ENCODE data around the gene STXBP6. TPM values are rescaled to one million over a fixed set of nuclear protein-coding genes. Genes with fewer than 3 reads are reported as not detected.
"Not testable (repeated sequence)": the region's sequence is repeated elsewhere in the genome, so short reads cannot be mapped to it uniquely, and the experiment has no call there.

Gene STXBP6
- polyA plus RNA-seq, 1 donor (not counting 4 experiments of a cell fraction or from before 2014, with no cell fraction given): 1.4 TPM

GRCh38 chr14:24837280-24838046, 212.5 kb downstream of the STXBP6 start:
- no peak overlapping the region for H2AFZ ChIP-seq (ENCODE audit: control insufficient read depth, low read length)
- FAIRE-seq (no peak), DNase-seq (ENCODE audit: low read depth, low spot score) (no peak)
- no peaks in the 10 kb centered on the region for H3K27me3 ChIP-seq (ENCODE audit: control insufficient read depth, extremely low read depth, insufficient read depth, low read length)
- no peaks in the 10 kb centered on the region for H3K9me3 ChIP-seq (ENCODE audit: control insufficient read depth, low read depth, low read length)
- H3K9ac ChIP-seq (ENCODE audit: control insufficient read depth, extremely low read depth, insufficient read depth, low read length): no peak overlapping the region
- no peaks in the 10 kb centered on the region for H4K20me1 ChIP-seq (ENCODE audit: control insufficient read depth, extremely low read depth, insufficient read depth, low read length)
- no peak overlapping the region for H3K4me3 ChIP-seq (ENCODE audit: control insufficient read depth in 2 of 3, extremely low read depth in 1 of 3, insufficient read depth in 2 of 3, low read depth in 1 of 3, low read length in 3 of 3)
- no peaks in the 10 kb centered on the region for H3K9me1 ChIP-seq (ENCODE audit: control insufficient read depth, extremely low read depth, insufficient read depth, low read length)
- no peaks in the 10 kb centered on the region for H3K4me1 ChIP-seq (ENCODE audit: control insufficient read depth, extremely low read depth, insufficient read depth, low read length)
- H3K4me2 ChIP-seq (ENCODE audit: control insufficient read depth, extremely low read depth, insufficient read depth, low read depth, low read length): no peak overlapping the region
- no peaks in the 10 kb centered on the region for H3K79me2 ChIP-seq (ENCODE audit: control insufficient read depth, insufficient read depth, low read length)
- H3K27ac ChIP-seq (ENCODE audit: control insufficient read depth, insufficient read depth, low read length): no peak overlapping the region
- dilution Hi-C loops (cut with MboI; ENCODE audit: extremely low pct_ligation_motif_present, low sequenced_read_pairs): no loop called here
- TF ChIP-seq CTCF (optimal IDR thresholded peaks at IDR 0.05 in 1 of 3, IDR thresholded peaks at IDR 0.05 in 1 of 3, conservative IDR thresholded peaks at IDR 0.05 in 1 of 3; ENCODE audit: extremely low read depth in 1 of 3, insufficient read depth in 2 of 3, low read length in 3 of 3): no peak
- TF ChIP-seq EZH2 (IDR thresholded peaks at IDR 0.05; ENCODE audit: low read length): no peak
- no peaks in the 10 kb centered on the region for H3K36me3 ChIP-seq (ENCODE audit: control insufficient read depth in 2 of 2, extremely low read depth in 1 of 2, insufficient read depth in 2 of 2, low read length in 2 of 2)

- H3K4me2 ChIP-seq (ENCODE audit: control insufficient read depth, extremely low read depth, insufficient read depth, low read depth, low read length); H3K79me2 ChIP-seq (ENCODE audit: control insufficient read depth, insufficient read depth, low read length); DNase-seq (ENCODE audit: low read depth, low spot score); H2AFZ ChIP-seq (ENCODE audit: control insufficient read depth, low read length); FAIRE-seq; H4K20me1 ChIP-seq (ENCODE audit: control insufficient read depth, extremely low read depth, insufficient read depth, low read length); H3K4me1 ChIP-seq (ENCODE audit: control insufficient read depth, extremely low read depth, insufficient read depth, low read length); H3K9me3 ChIP-seq (ENCODE audit: control insufficient read depth, low read depth, low read length); H3K27me3 ChIP-seq (ENCODE audit: control insufficient read depth, extremely low read depth, insufficient read depth, low read length); H3K36me3 ChIP-seq (ENCODE audit: control insufficient read depth in 2 of 2, extremely low read depth in 1 of 2, insufficient read depth in 2 of 2, low read length in 2 of 2); H3K27ac ChIP-seq (ENCODE audit: control insufficient read depth, insufficient read depth, low read length); H3K9me1 ChIP-seq (ENCODE audit: control insufficient read depth, extremely low read depth, insufficient read depth, low read length); H3K9ac ChIP-seq (ENCODE audit: control insufficient read depth, extremely low read depth, insufficient read depth, low read length); H3K4me3 ChIP-seq (ENCODE audit: control insufficient read depth in 2 of 3, extremely low read depth in 1 of 3, insufficient read depth in 2 of 3, low read depth in 1 of 3, low read length in 3 of 3); dilution Hi-C loops (cut with MboI; ENCODE audit: extremely low pct_ligation_motif_present, low sequenced_read_pairs): not testable (repeated sequence)
These were observed 213.6 kb downstream of the STXBP6 start for GRCh38 chr14:24836324-24836723.

GRCh38 chr14:24834956-24835355, 215.0 kb downstream of the STXBP6 start:
- H4K20me1 ChIP-seq (ENCODE audit: control insufficient read depth, extremely low read depth, insufficient read depth, low read length): no peaks in the 10 kb centered on the region
- H3K4me1 ChIP-seq (ENCODE audit: control insufficient read depth, extremely low read depth, insufficient read depth, low read length): no peaks in the 10 kb centered on the region
- DNase-seq (ENCODE audit: low read depth, low spot score): no peak
- H3K9me3 ChIP-seq (ENCODE audit: control insufficient read depth, low read depth, low read length): no peaks in the 10 kb centered on the region
- H3K27me3 ChIP-seq (ENCODE audit: control insufficient read depth, extremely low read depth, insufficient read depth, low read length): no peaks in the 10 kb centered on the region
- H3K9me1 ChIP-seq (ENCODE audit: control insufficient read depth, extremely low read depth, insufficient read depth, low read length): no peaks in the 10 kb centered on the region
- H3K79me2 ChIP-seq (ENCODE audit: control insufficient read depth, insufficient read depth, low read length): no peaks in the 10 kb centered on the region
- no peaks in the 10 kb centered on the region for H3K36me3 ChIP-seq (ENCODE audit: control insufficient read depth in 2 of 2, extremely low read depth in 1 of 2, insufficient read depth in 2 of 2, low read length in 2 of 2)
- H3K4me2 ChIP-seq (ENCODE audit: control insufficient read depth, extremely low read depth, insufficient read depth, low read depth, low read length): no peak overlapping the region
- FAIRE-seq: no peak
- dilution Hi-C loops (cut with MboI; ENCODE audit: extremely low pct_ligation_motif_present, low sequenced_read_pairs): no loop called here
- no peak overlapping the region for H3K4me3 ChIP-seq (ENCODE audit: control insufficient read depth in 2 of 3, extremely low read depth in 1 of 3, insufficient read depth in 2 of 3, low read depth in 1 of 3, low read length in 3 of 3)
- no peak for TF ChIP-seq EZH2 (IDR thresholded peaks at IDR 0.05; ENCODE audit: low read length)
- TF ChIP-seq CTCF (optimal IDR thresholded peaks at IDR 0.05 in 1 of 3, IDR thresholded peaks at IDR 0.05 in 1 of 3, conservative IDR thresholded peaks at IDR 0.05 in 1 of 3; ENCODE audit: extremely low read depth in 1 of 3, insufficient read depth in 2 of 3, low read length in 3 of 3): no peak
- H3K9ac ChIP-seq (ENCODE audit: control insufficient read depth, extremely low read depth, insufficient read depth, low read length): no peak overlapping the region
- H2AFZ ChIP-seq (ENCODE audit: control insufficient read depth, low read length): no peak overlapping the region
- H3K27ac ChIP-seq (ENCODE audit: control insufficient read depth, insufficient read depth, low read length): no peak overlapping the region
